ENCODE data around the gene TAC3. TPM values are rescaled to one million over a fixed set of nuclear protein-coding genes. Genes with fewer than 3 reads are reported as not detected.

Gene TAC3
- total RNA-seq, 6 experiments from 2014 or later, result not detected

GRCh38 chr12:57011438-57012424 is 4.6 kb downstream of the TAC3 start:
- peaks cover 38% of the 10 kb centered on the region for H3K27me3 Mint-ChIP-seq (ENCODE audit: insufficient read depth)
- H3K4me3 Mint-ChIP-seq, result no peak overlapping the region
- no peak for TF ChIP-seq CTCF (IDR thresholded peaks at IDR 0.05)
- peaks cover 33% of the 10 kb centered on the region for H3K4me1 Mint-ChIP-seq (ENCODE audit: low read depth)
- no peak overlapping the region for H3K27ac Mint-ChIP-seq
- H3K9me3 Mint-ChIP-seq, result no peaks in the 10 kb centered on the region
- H3K36me3 Mint-ChIP-seq (ENCODE audit: low read depth), result no peaks in the 10 kb centered on the region
- no peak for DNase-seq

GRCh38 chr12:57010627-57011247 is 5.6 kb downstream of the TAC3 start:
- no peak for TF ChIP-seq CTCF (IDR thresholded peaks at IDR 0.05)
- Mint-ChIP-seq H3K27me3 (ENCODE audit: insufficient read depth) (peaks cover 30% of the 10 kb centered on the region), H3K9me3 (no peaks in the 10 kb centered on the region), H3K4me1 (ENCODE audit: low read depth) (peaks cover 36% of the 10 kb centered on the region), H3K36me3 (ENCODE audit: low read depth) (no peaks in the 10 kb centered on the region), H3K4me3 (no peak overlapping the region), H3K27ac (no peak overlapping the region)
- no peak for DNase-seq

GRCh38 chr12:57009949-57010626 is 6.2 kb downstream of the TAC3 start:
- H3K4me1 Mint-ChIP-seq (ENCODE audit: low read depth), result peaks cover 43% of the 10 kb centered on the region

GRCh38 chr12:57008178-57008577 is 8.2 kb downstream of the TAC3 start:
- Mint-ChIP-seq H3K27me3 (ENCODE audit: insufficient read depth) (peaks cover 6% of the 10 kb centered on the region), H3K27ac (no peak overlapping the region), H3K9me3 (no peaks in the 10 kb centered on the region), H3K4me3 (no peak overlapping the region), H3K4me1 (ENCODE audit: low read depth) (peaks cover 46% of the 10 kb centered on the region), H3K36me3 (ENCODE audit: low read depth) (peaks cover 13% of the 10 kb centered on the region)
- TF ChIP-seq CTCF (IDR thresholded peaks at IDR 0.05), result peak; percentile 80
- peak; percentile 71 for DNase-seq

More at GRCh38 chr12:57009949-57010626, 6.2 kb downstream of the TAC3 start:
- Mint-ChIP-seq H3K9me3 (no peaks in the 10 kb centered on the region), H3K36me3 (ENCODE audit: low read depth) (no peaks in the 10 kb centered on the region), H3K4me3 (no peak overlapping the region), H3K27me3 (ENCODE audit: insufficient read depth) (peaks cover 24% of the 10 kb centered on the region), H3K27ac (no peak overlapping the region)
- no peak for DNase-seq
- no peak for TF ChIP-seq CTCF (IDR thresholded peaks at IDR 0.05)

- TF ChIP-seq CTCF (IDR thresholded peaks at IDR 0.05), result no peak; the same call in none of the 2 replicates
- peak overlapping the region; percentile 85 for H3K4me3 Mint-ChIP-seq
- peaks cover 50% of the 10 kb centered on the region for H3K4me1 Mint-ChIP-seq (ENCODE audit: low read depth)
- no peaks in the 10 kb centered on the region; the same call in 1 of the 2 replicates for H3K27me3 Mint-ChIP-seq (ENCODE audit: insufficient read depth)
- H3K9me3 Mint-ChIP-seq, result no peaks in the 10 kb centered on the region
- H3K36me3 Mint-ChIP-seq (ENCODE audit: low read depth), result peaks cover 13% of the 10 kb centered on the region
- DNase-seq, result no peak
- H3K27ac Mint-ChIP-seq, result peak overlapping the region; percentile 71
Measured at GRCh38 chr12:57006809-57007475, 9.4 kb downstream of the TAC3 start.

All from HFFc6 (cell line).